GM23338 (cell line): Measurements from ENCODE around the gene IL36RN. TPM values are rescaled to one million over a fixed set of nuclear protein-coding genes. Genes with fewer than 3 reads are reported as not detected.

Experiments
- ATAC-seq: fragments of 200-7000 bp; cut with Tn5 transposase; 3 replicates; pipeline ENCODE4 v1.9.1; 2020
- DNase-seq: peaks from one replicate; pipeline ENCODE4 v3.0.0-alpha.2; 2015; ENCODE audit warnings: low spot score
- H2AFZ ChIP-seq: fragments of 200-600 bp; sonication (generic); 2 replicates; pipeline ENCODE4 v1.8.0; 2016; ENCODE audit warnings: antibody characterized with exemption, mild to moderate bottlenecking, moderate library complexity
- H3F3A ChIP-seq: fragments of 200-600 bp; sonication (generic); replicated peaks from 2 replicates; pipeline ENCODE4 v1.8.0; 2017; ENCODE audit warnings: antibody characterized with exemption, mixed run types, low read depth
- H3K27ac ChIP-seq: fragments of 200-600 bp; sonication (generic); 2 replicates; pipeline ENCODE4 v1.6.1; 2016; ENCODE audit warnings: low read depth
- H3K27me3 ChIP-seq: fragments of 200-600 bp; sonication (generic); 2 replicates; pipeline ENCODE4 v1.8.0; 2016; ENCODE audit warnings: mild to moderate bottlenecking, mixed run types, moderate library complexity; ENCODE audit not compliant: insufficient read depth
- H3K36me3 ChIP-seq: fragments of 200-600 bp; sonication (generic); 2 replicates; pipeline ENCODE4 v1.8.0; 2016; ENCODE audit warnings: mild to moderate bottlenecking; ENCODE audit not compliant: insufficient read depth
- H3K4me1 ChIP-seq: fragments of 200-600 bp; sonication (generic); 2 replicates; pipeline ENCODE4 v1.8.0; 2016; ENCODE audit warnings: mild to moderate bottlenecking, moderate library complexity; ENCODE audit not compliant: insufficient read depth
- H3K4me2 ChIP-seq: fragments of 200-600 bp; sonication (generic); 2 replicates; pipeline ENCODE4 v1.7.1; 2017; ENCODE audit warnings: mixed run types
- H3K4me3 ChIP-seq: fragments of 200-600 bp; sonication (generic); 2 replicates; pipeline ENCODE4 v1.6.1; 2016; ENCODE audit warnings: mixed run types
- H3K79me2 ChIP-seq: fragments of 200-600 bp; sonication (generic); replicated peaks from 2 replicates; pipeline ENCODE4 v1.8.0; 2017; ENCODE audit warnings: mild to moderate bottlenecking; ENCODE audit not compliant: insufficient read depth
- H3K9me2 ChIP-seq: fragments of 200-600 bp; sonication (generic); 2 replicates; pipeline ENCODE4 v1.8.0; 2017; ENCODE audit not compliant: insufficient read depth
- H4K20me1 ChIP-seq: fragments of 200-600 bp; sonication (generic); replicated peaks from 2 replicates; pipeline ENCODE4 v1.8.0; 2017; ENCODE audit warnings: mild to moderate bottlenecking; ENCODE audit not compliant: insufficient read depth
- H3K27ac Mint-ChIP-seq: 2 replicates; pipeline ENCODE4 v1.8.0; 2020; ENCODE audit warnings: inconsistent platforms, mild to moderate bottlenecking, moderate library complexity, mixed read lengths
- H3K27me3 Mint-ChIP-seq: 3 replicates; pipeline ENCODE4 v1.8.0; 2022; ENCODE audit warnings: low read depth, mild to moderate bottlenecking, moderate library complexity, mixed read lengths, inconsistent platforms; ENCODE audit not compliant: insufficient read depth, poor library complexity
- H3K36me3 Mint-ChIP-seq: 3 replicates; pipeline ENCODE4 v1.8.0; 2021; ENCODE audit warnings: low read depth, mild to moderate bottlenecking, inconsistent platforms, moderate library complexity, mixed read lengths
- H3K4me1 Mint-ChIP-seq: 3 replicates; pipeline ENCODE4 v1.8.0; 2020; ENCODE audit warnings: mild to moderate bottlenecking, inconsistent platforms, mixed read lengths
- H3K4me3 Mint-ChIP-seq: 3 replicates; pipeline ENCODE4 v1.8.0; 2021; ENCODE audit warnings: moderate library complexity, mild to moderate bottlenecking, inconsistent platforms, mixed read lengths
- H3K9me3 Mint-ChIP-seq: 3 replicates; pipeline ENCODE4 v1.8.0; 2020; ENCODE audit warnings: moderate library complexity, mild to moderate bottlenecking, inconsistent platforms, mixed read lengths
- CREB1 ChIP-seq: fragments of 250-450 bp; sonication (Bioruptor Pico); IDR thresholded peaks from 2 replicates; pipeline ENCODE4 v1.5.0; 2020; ENCODE audit warnings: low read depth, mild to moderate bottlenecking, moderate library complexity
- CTCF ChIP-seq, 2 experiments: fragments of 200-600 bp in 1 of 2; sonication (generic) in 1 of 2; conservative IDR thresholded peaks; 2 replicates each; pipeline versions ENCODE4 v1.5.1 to v1.6.1; 2016 to 2017; ENCODE audit warnings: antibody characterized with exemption in 2 of 2, low read depth in 2 of 2, mild to moderate bottlenecking in 2 of 2, moderate library complexity in 1 of 2
- ETS1 ChIP-seq: IDR thresholded peaks from 2 replicates; pipeline ENCODE4 v1.6.1; 2016; ENCODE audit warnings: antibody characterized with exemption
- EZH2 ChIP-seq: fragments of 200-600 bp; sonication (generic); IDR thresholded peaks from one replicate; pipeline ENCODE4 v1.8.0; 2017; ENCODE audit warnings: antibody characterized with exemption, mild to moderate bottlenecking, low read depth; ENCODE audit not compliant: unreplicated experiment
- EZH2phosphoT487 ChIP-seq: fragments of 200-600 bp; sonication (generic); IDR thresholded peaks from one replicate; pipeline ENCODE4 v1.8.1; 2018; ENCODE audit warnings: antibody characterized with exemption; ENCODE audit not compliant: unreplicated experiment
- JUNB ChIP-seq: IDR thresholded peaks from one replicate; pipeline ENCODE4 v1.6.1; 2016; ENCODE audit warnings: antibody characterized with exemption; ENCODE audit not compliant: unreplicated experiment
- NANOG ChIP-seq: IDR thresholded peaks from 2 replicates; pipeline ENCODE4 v1.6.1; 2016; ENCODE audit warnings: antibody characterized with exemption, borderline replicate concordance
- POLR2AphosphoS5 ChIP-seq: IDR thresholded peaks from 2 replicates; pipeline ENCODE4 v1.6.1; 2016; ENCODE audit warnings: antibody characterized with exemption, low read depth
- REST ChIP-seq: IDR thresholded peaks from one replicate; pipeline ENCODE4 v1.6.1; 2018; ENCODE audit warnings: antibody characterized with exemption; ENCODE audit not compliant: unreplicated experiment
- STAT1 ChIP-seq: IDR thresholded peaks from one replicate; pipeline ENCODE4 v1.6.1; 2016; ENCODE audit warnings: antibody characterized with exemption; ENCODE audit not compliant: unreplicated experiment
- ZNF114 ChIP-seq: fragments of 250-450 bp; sonication (Bioruptor Pico); IDR thresholded peaks from 2 replicates; pipeline ENCODE4 v1.5.0; 2020; ENCODE audit warnings: mild to moderate bottlenecking, moderate library complexity
- ZNF331 ChIP-seq: fragments of 250-450 bp; sonication (Bioruptor Pico); IDR thresholded peaks from 2 replicates; pipeline ENCODE4 v1.5.0; 2020; ENCODE audit warnings: low read depth, mild to moderate bottlenecking, moderate library complexity
- ZNF462 ChIP-seq: fragments of 250-450 bp; sonication (Bioruptor Pico); IDR thresholded peaks from 2 replicates; pipeline ENCODE4 v1.5.0; 2020; ENCODE audit warnings: mild to moderate bottlenecking, moderate library complexity
- polyA plus RNA-seq: library from polyadenylated mRNA; unstranded; fragments of >200 nt; fragmentation: Nextera tagmentation; extraction: Ambion mirVana; gene quantifications from 2 replicates; pipeline ENCODE4 v1.2.1, GENCODE V29; 2016
- total RNA-seq: library from RNA; depleted of rRNA; stranded (reverse); fragments of >200 nt; shearing (Covaris generic); gene quantifications from 2 replicates; pipeline ENCODE4 v1.2.3, GENCODE V29; 2014

Gene IL36RN
- total and polyA plus RNA-seq, 2 experiments from 2014 or later = not detected

- ATAC-seq = no peak
- no peaks in the 10 kb centered on the region for H3K27me3 ChIP-seq
- Mint-ChIP-seq H3K4me1 (peaks cover 2% of the 10 kb centered on the region; the same call in 1 of the 3 replicates), H3K9me3 (no peaks in the 10 kb centered on the region), H3K4me3 (no peak overlapping the region), H3K36me3 (no peaks in the 10 kb centered on the region), H3K27me3 (no peaks in the 10 kb centered on the region), H3K27ac (no peak overlapping the region)
- no peaks in the 10 kb centered on the region for H3K79me2 ChIP-seq
- H3K9me2 ChIP-seq = peaks cover 17% of the 10 kb centered on the region
- H3K4me1 ChIP-seq = peaks cover 9% of the 10 kb centered on the region; the same call in 1 of the 2 replicates
- no peaks in the 10 kb centered on the region for H3F3A ChIP-seq
- no peak for DNase-seq
- H4K20me1 ChIP-seq = no peaks in the 10 kb centered on the region
- no peak overlapping the region for H3K4me2 ChIP-seq
- no peak overlapping the region for H3K27ac ChIP-seq
- TF ChIP-seq CTCF (conservative IDR thresholded peaks at IDR 0.05; ENCODE audit: low read depth in 2 of 2) (no peak), ZNF331 (CRISPR knock-in tag) (no peak), POLR2AphosphoS5 (no peak), ETS1 (no peak), ZNF462 (no peak), ZNF114 (no peak), CREB1 (no peak), REST (no peak), NANOG (no peak), EZH2phosphoT487 (no peak), JUNB (no peak), STAT1 (no peak), EZH2 (no peak)
- H3K4me3 ChIP-seq = no peak overlapping the region
- H3K36me3 ChIP-seq = no peaks in the 10 kb centered on the region
- peak overlapping the region; percentile 39; the same call in 1 of the 2 replicates for H2AFZ ChIP-seq
Measured at GRCh38 chr2:113112441-113112840, 53.4 kb downstream of the IL36RN start.
